Measurements from ENCODE around the gene IRF2BP2.
"Not testable (repeated sequence)": the region's sequence is repeated elsewhere in the genome, so short reads cannot be mapped to it uniquely, and the experiment has no call there.

The IRF2BP2 gene

DNA sequence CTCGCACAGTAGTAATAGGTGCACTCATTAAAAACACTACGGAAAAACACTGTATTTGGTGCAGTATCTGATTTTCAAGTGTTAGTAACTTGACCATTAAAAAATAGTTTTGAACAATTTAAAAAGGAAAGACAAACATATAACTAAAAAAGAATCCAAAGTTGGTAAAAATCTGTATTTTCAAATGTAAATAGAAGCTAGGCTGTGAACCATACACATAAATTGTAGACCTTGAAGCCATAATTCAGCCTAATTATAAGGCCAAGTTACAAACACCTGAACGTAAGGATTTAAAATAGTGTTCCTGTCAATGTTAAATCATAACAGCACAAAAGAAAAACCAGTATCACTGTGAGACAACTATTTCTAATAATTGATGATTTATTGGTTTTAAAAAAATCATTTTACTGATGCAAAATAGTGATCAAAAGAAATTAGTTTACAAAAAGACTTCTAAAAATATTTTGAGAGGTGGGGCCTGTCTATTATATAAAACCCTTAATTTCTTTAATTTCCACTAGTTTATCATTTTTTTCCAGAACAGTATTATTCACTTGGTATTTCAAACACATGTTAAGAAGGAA lies 4.5 kb downstream of the IRF2BP2 start:
- H3K4me3 ChIP-seq (ENCODE audit: low read depth, low read length), result peak overlapping the region; percentile 81
- DNase-seq (ENCODE audit: low read depth), result no peak

DNA sequence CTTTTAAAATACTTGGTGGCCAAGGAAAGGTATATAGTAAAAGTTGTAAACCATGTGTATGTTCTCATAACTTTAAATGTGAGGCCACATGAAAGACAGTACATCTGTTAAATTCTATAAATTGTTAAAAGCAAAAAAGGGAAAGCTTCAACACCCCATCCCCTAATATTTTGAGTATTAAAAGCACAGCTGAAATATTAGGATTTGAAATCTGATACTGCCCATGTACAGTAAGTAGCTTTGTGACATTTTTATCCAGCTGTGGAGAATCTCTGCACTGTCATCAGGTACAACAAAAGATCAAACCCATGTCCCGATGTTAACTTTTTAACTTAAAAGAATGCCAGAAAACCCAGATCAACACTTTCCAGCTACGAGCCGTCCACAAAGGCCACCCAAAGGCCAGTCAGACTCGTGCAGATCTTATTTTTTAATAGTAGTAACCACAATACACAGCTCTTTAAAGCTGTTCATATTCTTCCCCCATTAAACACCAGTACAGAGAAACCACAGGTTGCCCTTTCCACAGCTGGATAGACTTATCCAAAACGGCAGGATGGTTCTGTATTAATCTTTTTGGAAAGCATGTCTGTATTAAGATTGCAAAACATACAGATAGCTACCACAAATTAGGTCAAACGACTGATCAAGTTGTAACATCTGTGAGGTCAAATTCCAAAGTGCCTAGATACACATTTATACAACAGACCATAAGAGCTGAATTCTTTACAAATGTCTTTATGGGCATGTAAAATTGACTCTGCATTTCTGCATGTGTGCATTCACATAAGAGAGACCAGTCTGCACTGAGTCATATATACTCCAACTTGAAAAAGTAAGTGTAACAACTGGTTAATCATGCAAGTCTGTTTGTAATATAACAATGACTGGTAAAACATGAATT lies 5.2 kb downstream of the IRF2BP2 start:
- H3K4me3 ChIP-seq (ENCODE audit: low read depth, low read length), result peak overlapping the region; percentile 81
- no peak for DNase-seq (ENCODE audit: low read depth)

DNA sequence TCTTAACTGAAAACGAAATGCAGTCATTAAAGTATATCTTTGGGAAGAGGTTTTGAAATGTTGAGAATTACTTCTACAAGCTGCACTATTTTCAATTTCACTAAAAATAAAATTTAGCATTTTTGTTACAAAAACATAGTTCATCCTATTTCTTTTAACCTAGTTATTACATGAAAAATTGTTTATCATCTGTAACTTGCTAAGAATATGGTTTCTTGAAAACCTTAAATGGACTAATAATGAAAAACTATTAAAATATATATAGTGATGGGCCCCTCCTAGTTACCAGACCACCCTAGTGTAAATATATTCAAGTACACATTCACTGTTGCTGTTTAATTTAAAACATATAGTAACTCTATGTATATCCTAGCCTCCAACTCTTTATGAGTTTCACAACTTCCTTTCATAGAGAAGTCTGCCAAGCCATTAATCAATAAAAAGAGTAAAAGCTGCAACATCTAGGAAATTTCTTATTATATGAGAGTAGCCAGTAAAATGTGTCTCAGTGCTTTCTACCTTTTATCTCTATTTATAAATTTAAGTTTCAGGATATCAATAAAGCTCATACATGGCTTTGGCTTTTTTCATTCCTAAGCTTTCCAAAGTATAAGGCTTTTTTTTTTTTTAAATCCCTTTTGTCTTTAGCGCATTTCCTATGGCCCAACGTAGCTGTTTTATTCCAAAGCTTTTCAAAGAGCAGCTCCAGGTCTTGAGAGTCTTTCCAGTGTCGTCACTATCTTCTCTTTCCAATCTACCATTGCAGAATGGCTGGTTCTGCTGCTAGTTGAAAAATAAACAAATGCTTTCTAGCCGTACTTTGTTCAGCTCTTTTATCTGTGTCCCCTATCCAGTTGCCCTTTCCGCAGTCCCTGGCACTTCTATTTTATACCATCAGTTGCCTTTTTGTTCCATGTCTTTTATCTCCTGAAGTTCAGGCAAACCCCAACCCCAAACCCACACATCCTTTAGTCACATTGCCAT lies 6.5 kb downstream of the IRF2BP2 start:
- DNase-seq (ENCODE audit: low read depth), result no peak
- peak overlapping the region; percentile 81 for H3K4me3 ChIP-seq (ENCODE audit: low read depth, low read length)

DNA sequence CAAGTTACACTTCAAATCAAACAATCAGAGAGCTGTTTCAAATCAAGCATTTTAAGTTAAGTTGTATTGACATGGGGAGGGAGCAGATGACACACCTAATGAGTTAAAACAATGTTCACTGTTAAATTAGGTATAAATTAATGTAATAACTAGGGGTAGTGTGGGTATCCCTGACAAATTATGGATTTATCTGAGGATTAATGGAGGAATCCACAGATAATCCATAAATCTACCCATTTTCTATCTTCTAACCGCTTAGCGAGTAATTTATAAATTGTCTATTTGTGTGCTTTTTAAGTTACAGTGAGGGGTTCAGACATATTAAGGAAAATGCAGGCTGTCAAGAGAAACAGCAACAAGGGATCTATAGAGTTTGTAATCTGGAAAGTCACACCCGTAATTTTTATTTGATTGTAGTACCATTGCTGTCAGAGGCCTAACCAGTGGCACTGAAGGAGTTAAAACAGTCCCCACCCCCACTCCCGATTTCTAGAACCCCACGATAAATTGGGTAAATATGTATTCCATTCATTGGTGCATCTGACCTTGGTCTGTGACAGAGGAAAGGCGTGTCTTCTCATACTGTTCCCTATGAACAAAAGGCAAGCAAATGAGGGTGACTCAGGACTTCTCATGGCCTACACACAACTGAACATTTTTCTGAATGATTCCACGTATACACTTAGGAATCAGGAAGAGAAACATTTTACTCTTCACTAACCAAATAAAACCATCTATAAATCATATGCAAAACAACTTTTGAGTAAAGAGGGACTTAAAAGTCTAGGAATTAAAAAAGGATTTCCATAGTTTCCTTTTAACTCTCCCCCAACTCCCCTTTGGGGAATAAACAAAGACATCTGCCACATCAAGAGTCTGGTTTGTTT lies 7.4 kb downstream of the IRF2BP2 start:
- H3K4me3 ChIP-seq (ENCODE audit: low read depth, low read length), result peak overlapping the region; percentile 81
- DNase-seq (ENCODE audit: low read depth), result peak; percentile 89

DNA sequence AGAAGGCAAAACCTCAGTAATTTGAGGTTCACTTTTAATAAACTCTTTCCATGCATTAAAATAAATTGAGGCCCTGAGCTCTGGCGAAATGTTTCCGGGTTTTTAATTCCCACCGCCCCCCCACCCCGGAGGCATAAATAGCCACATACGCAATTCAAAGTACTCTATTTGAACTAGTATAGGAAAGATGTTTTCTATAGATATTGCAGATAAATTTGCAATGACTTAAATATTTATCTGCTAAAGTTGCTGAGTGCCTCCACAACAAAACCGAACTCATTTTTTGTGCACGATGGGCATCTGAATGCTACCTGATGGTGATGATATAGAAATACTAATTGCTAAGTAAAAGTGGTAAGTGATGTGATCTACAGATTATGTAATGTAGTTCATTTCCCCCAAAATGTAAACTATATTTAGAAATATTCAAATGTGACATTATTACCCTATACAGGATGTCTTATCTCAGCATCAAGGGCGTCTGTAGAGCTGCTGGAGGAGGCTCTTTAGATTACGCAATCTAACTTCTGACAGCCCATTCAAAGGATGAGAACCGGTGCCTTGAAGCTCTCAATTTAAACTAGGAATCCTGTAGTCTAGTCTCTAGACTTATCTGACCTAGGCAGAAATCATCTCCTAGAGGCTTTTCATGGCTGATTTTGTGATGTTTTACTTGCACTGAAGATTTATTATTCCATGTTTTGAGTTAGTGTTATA lies 8.5 kb downstream of the IRF2BP2 start:
- no peak overlapping the region for H3K4me3 ChIP-seq (ENCODE audit: low read depth, low read length)
- DNase-seq (ENCODE audit: low read depth), result no peak

DNA sequence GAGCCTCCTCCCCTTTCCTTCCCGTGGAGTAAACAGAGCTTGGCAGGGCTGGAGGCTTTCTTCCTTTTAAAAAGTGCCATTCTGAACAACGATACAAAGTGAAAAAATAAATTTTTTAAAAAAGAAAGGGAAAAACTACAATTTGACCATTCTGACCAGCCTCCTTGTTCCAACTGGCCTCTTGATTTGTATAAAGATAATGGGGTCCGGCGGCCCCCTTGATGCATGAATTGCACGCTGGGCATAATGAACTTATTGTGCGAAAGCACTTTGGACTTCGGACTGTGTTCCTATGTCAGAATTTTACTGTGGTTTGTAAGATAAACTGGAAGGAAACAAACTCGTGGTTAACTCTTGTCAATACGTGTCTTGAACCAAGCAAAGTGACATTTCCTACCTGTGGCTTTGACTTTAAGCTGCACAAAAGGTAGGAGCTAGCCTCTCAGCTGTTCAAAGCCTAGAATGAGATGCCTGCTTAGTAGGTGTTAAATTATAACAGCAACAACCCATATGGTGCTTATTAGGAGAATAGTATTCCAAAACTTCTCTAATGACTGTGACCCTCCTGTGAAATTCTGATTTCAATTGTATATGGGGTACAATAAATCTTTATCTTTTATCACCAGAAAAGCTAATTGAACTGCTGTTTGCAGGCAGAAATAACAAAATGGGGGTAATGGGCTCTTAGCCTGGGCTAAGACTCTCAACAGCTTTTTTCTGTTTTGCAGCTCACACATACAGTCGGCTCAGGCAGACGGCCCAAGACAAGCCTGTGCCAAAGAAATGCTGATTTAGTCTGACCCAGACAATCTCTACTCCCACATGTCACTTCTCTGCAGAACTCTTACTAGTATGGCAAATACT lies 9.3 kb downstream of the IRF2BP2 start:
- no peak for DNase-seq (ENCODE audit: low read depth)
- H3K4me3 ChIP-seq (ENCODE audit: low read depth, low read length), result peak overlapping the region; percentile 41

DNA sequence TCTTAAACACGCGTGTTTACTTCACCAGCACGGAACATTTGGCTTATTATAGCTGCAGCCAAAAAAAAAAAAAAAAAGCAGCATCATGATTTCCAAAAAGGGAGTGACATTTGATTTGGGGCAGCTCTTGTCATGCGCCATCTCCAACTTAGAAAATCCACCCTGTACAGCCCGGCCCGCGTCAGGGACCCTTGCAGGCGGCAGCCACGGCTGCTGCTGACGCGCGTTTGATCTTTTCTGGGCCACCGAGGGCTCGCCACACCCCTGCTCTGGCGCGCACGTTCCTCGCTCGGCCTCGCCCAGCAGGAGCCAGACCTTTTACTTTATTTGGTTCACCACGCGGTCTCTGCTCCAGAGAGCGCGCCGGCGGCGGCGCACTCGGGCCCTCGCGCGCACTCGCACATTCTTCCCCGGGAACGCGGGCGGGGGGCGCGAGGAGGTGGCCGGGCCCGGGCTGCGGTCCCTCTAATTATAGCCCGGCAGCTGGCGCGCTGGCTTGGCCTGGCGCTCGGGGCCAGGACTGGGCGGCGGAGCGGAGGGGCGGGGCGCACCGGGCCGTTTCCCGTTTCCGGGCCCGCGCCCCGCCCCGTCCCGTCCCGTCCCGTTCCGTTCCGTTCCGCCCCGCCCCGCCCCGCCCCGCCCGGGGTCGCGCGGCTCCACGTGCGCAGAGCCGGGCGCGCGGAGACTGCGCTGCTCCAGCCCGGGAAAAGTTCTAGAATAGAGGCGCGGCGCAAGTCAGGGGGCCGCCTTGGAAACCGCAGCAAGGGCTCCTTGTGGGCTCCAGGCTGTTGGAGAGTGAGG lies 10.2 kb downstream of the IRF2BP2 start:
- H3K4me3 ChIP-seq (ENCODE audit: low read depth, low read length), result peak overlapping the region; percentile 52
- peak; percentile 74 for DNase-seq (ENCODE audit: low read depth)

DNA sequence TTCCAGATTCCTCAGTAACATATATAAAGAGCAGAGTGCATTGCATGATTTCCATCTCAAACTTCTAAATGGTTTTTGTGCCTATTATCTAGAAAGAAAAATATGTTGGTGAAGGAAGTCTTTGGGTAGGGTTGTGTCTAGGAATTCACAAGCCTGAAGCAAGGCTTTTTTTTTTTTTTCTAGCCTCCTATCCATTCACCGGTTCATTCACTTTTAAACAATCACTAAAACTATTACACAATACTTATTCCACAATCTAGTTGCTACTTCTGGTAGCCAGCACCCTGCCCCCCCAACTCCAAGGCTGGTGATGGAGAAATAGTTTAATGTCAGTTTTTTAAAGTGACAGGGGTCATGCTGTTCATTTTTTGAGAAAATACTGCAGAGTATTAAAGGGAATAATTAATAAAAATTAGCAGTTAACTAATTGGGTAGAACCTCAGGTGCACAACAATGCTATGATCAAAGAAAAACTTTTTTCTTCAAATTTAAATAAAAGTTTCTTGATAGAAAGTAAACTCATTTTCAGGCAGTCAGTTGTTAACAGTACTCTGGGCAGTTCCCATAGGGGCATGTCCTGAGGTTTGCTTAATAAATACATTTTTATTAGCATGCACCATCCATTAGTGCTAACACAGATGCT lies 10.9 kb downstream of the IRF2BP2 start:
- H3K4me3 ChIP-seq (ENCODE audit: low read depth, low read length), result peak overlapping the region; percentile 52
- DNase-seq (ENCODE audit: low read depth), result no peak

DNA sequence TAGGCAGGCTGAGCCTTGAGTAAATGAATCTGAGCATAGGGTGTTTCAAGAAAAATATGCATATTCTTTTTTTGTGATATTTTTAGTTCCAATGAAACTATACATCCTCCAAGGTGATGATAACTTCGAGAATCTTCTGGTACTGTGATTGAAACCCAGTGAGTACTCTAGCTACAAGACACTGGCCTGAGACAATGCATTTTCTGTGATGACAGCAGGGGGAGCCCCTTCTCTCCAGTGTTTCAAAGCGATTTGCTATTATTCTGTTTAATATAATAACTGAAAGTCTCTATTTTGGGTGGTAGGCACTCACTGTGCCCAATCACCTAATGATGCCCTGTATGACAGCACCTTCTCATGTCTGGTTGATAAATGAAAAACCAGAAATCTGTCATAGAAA lies 12.1 kb downstream of the IRF2BP2 start:
- no peak overlapping the region for H3K4me3 ChIP-seq (ENCODE audit: low read depth, low read length)
- no peak for DNase-seq (ENCODE audit: low read depth)

DNA sequence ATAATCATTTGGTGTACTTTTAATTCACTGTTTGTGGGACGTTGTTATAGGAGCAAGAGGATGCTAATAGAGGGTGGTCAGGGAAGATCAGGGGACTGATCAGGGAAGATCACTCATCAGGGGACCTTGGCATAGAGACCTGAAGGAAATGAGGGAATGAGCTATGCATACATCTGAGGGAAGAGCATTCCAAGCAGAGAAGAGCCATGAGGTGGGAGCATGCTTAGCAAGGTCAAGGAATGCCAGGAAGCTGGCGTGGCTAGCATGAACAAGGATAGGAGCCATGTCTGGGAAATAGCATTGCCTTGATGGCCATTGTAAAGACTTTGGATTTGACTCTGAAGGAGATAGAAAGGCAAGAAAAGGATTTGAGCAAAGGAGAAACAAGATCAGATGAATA lies 14.1 kb downstream of the IRF2BP2 start:
- H3K4me3 ChIP-seq (ENCODE audit: low read depth, low read length), result no peak overlapping the region
- DNase-seq (ENCODE audit: low read depth), result no peak

DNA sequence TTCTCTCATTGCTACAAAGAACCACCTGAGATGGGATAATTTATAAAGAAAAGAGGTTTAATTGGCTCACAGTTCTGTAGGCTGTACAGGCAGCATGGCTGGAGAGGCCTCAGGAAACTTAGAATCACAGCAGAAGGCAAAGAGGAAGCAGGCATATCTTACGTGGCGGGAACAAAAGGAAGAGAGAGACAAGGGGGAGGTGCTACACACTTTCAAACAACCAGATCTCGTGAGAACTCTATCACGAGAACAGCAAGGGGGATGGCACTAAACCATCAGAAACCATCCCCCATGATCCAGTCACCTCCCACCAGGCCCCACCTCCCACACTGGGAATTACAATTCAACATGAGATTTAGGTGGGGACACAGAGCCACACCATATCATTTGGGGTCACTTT lies 15.4 kb downstream of the IRF2BP2 start:
- H3K4me3 ChIP-seq (ENCODE audit: low read depth, low read length); DNase-seq (ENCODE audit: low read depth): not testable (repeated sequence)

DNA sequence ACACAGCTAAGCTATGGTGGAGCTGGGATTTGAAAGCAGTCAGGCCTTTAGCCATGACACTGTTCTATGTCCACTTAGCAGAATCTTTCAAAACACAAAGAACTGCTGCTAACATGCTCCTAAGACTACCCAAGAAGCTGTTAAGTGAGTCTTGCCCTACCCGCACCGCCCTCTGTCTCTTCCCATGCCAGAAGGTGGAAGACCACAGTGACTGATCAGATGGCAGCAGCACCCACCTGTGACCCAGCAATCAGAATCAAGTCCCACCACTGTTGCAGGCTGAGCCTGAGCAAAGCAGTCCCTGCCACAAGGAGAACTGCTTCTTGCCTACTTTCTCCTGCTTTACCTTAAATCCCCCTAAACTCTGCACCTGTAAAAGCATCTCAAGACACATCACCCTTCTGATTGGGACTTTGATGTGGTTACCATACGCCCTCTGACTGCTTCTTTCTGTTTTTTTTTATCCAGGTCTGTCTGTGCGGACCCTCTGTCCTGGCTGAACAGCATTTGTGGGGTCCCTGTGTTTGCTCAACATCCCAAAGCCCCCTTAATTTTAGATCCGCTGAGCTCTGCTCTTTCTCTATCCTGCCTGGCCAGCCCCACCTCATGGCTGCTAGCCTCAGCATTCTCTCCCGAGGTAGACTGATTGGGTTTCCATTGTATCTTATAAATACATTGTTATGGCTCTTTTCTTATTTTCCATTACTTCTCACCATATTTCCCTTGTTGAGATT lies 16.0 kb downstream of the IRF2BP2 start:
- no peak overlapping the region for H3K4me3 ChIP-seq (ENCODE audit: low read depth, low read length)
- DNase-seq (ENCODE audit: low read depth), result no peak

DNA sequence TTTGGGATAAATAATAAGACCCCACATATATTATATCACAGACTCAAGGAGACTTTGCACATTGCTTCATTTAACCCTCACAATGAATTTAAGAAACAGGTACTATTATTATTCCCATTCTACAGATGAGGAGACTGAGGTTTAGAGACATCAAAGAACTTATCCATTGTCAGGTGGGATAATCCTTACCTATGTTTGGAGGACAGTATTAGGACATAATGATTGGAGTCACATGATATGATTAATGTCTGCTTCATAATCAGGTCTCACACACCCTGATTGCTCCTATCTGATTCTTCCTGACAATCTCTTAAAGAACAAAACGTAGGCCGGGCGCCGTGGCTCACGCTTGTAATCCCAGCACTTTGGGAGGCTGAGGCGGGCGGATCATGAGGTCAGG lies 16.9 kb downstream of the IRF2BP2 start:
- DNase-seq (ENCODE audit: low read depth), result no peak
- H3K4me3 ChIP-seq (ENCODE audit: low read depth, low read length), result no peak overlapping the region

DNA sequence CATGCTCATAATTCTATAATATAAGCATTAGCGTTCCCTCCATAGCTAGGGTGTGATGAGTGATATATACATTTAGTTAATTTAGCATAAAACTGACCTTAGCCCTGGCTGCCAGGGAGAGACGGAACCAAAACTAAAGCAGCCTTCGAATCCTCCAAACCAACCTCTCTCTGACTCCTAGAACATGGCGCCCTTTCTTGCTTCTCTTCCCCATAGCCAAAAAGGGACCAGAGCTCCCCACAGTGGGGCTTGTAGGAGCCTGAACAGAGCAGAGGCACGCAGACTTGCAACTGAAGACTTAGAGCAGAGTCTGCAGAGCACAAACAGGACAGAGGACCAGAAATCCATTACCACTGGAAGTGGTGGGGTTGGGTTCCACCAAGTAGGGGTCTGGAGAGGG lies 17.7 kb downstream of the IRF2BP2 start:
- H3K4me3 ChIP-seq (ENCODE audit: low read depth, low read length), result no peak overlapping the region
- no peak for DNase-seq (ENCODE audit: low read depth)

DNA sequence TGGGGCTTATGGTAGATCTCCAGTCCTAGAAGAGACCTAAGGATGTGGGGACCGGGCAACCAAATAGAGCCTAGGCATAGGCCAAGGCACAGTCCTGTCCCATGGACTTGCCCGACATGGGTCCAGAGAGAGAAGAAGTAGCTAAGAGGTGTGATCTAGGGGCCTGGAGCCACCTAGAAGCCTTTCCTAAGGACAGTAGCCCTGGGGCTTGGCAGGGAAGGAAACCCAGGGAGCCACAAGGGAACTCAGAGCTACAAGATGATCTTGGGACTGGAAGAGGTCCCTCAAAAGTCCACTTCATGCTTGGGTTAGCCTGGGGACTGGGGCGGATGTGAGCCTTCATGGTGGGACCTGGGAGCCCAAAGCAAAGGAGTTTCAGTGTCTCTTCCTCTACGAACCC lies 18.8 kb downstream of the IRF2BP2 start:
- H3K4me3 ChIP-seq (ENCODE audit: low read depth, low read length), result no peak overlapping the region
- DNase-seq (ENCODE audit: low read depth), result no peak
